HepG2 (cell line): ENCODE data around the gene VIT. TPM values are rescaled to one million over a fixed set of nuclear protein-coding genes. Genes with fewer than 3 reads are reported as not detected.

ENCODE experiments used
- ARNT2 ChIP-seq: sonication (generic); formaldehyde crosslinking; IDR thresholded peaks from 2 replicates; pipeline ENCODE4 v1.8.0; 2022; ENCODE audit warnings: mild to moderate bottlenecking, low read depth, missing genetic modification reagents, moderate library complexity
- CEBPG ChIP-seq: IDR thresholded peaks from 2 replicates; pipeline ENCODE4 v1.6.1; 2016
- JUND ChIP-seq: sonication (generic); formaldehyde crosslinking; IDR thresholded peaks from 2 replicates; pipeline ENCODE4 v1.8.0; 2022; ENCODE audit warnings: mild to moderate bottlenecking, missing genetic modification reagents
- KDM5B ChIP-seq: sonication (generic); formaldehyde crosslinking; IDR thresholded peaks from 2 replicates; pipeline ENCODE4 v1.4.0; 2020; ENCODE audit warnings: missing genetic modification reagents, mild to moderate bottlenecking, borderline replicate concordance
- MATR3 ChIP-seq: sonication (generic); formaldehyde crosslinking; IDR thresholded peaks from 2 replicates; pipeline ENCODE4 v1.4.0; 2020; ENCODE audit warnings: missing genetic modification reagents
- NAIF1 ChIP-seq: sonication (generic); formaldehyde crosslinking; IDR thresholded peaks from 2 replicates; pipeline ENCODE4 v1.5.0; 2020; ENCODE audit warnings: mild to moderate bottlenecking, missing genetic modification reagents, borderline replicate concordance
- NFKB2 ChIP-seq: sonication (generic); formaldehyde crosslinking; IDR thresholded peaks from 2 replicates; pipeline ENCODE4 v1.4.0; 2020; ENCODE audit warnings: missing genetic modification reagents, borderline replicate concordance
- PHF5A ChIP-seq: IDR thresholded peaks from one replicate; pipeline ENCODE4 v1.6.1; 2018; ENCODE audit warnings: low read depth, missing genetic modification reagents; ENCODE audit not compliant: unreplicated experiment
- SAP130 ChIP-seq: IDR thresholded peaks from 2 replicates; pipeline ENCODE4 v1.6.1; 2016; ENCODE audit warnings: low read depth
- SCMH1 ChIP-seq: sonication (generic); formaldehyde crosslinking; IDR thresholded peaks from 2 replicates; pipeline ENCODE4 v1.9.0; 2021; ENCODE audit warnings: missing genetic modification reagents, mild to moderate bottlenecking, borderline replicate concordance
- WIZ ChIP-seq: sonication (generic); formaldehyde crosslinking; IDR thresholded peaks from 2 replicates; pipeline ENCODE4 v1.5.1; 2020; ENCODE audit warnings: mild to moderate bottlenecking, missing genetic modification reagents
- ZC3H13 ChIP-seq: sonication (generic); formaldehyde crosslinking; IDR thresholded peaks from 2 replicates; pipeline ENCODE4 v1.8.1; 2023; ENCODE audit warnings: mild to moderate bottlenecking, missing genetic modification reagents, moderate library complexity
- ZFP41 ChIP-seq: sonication (generic); formaldehyde crosslinking; IDR thresholded peaks from 2 replicates; pipeline ENCODE4 v1.4.0; 2020; ENCODE audit warnings: mild to moderate bottlenecking, missing genetic modification reagents, borderline replicate concordance
- ZNF205 ChIP-seq: IDR thresholded peaks from 2 replicates; pipeline ENCODE4 v1.6.1; 2018; ENCODE audit warnings: missing biosample characterization, missing genetic modification reagents
- ZNF326 ChIP-seq: sonication (generic); formaldehyde crosslinking; IDR thresholded peaks from 2 replicates; pipeline ENCODE4 v1.4.0; 2020; ENCODE audit warnings: missing genetic modification reagents, borderline replicate concordance
- ZNF670 ChIP-seq: sonication (generic); formaldehyde crosslinking; IDR thresholded peaks from 2 replicates; pipeline ENCODE4 v1.8.0; 2022; ENCODE audit warnings: mild to moderate bottlenecking, missing genetic modification reagents, borderline replicate concordance
- ZNF691 ChIP-seq: sonication (generic); formaldehyde crosslinking; IDR thresholded peaks from 2 replicates; pipeline ENCODE4 v1.4.0; 2020; ENCODE audit warnings: missing genetic modification reagents, low read depth, mild to moderate bottlenecking, borderline replicate concordance
- ZNF720 ChIP-seq: sonication (generic); formaldehyde crosslinking; IDR thresholded peaks from 2 replicates; pipeline ENCODE4 v1.4.0; 2020; ENCODE audit warnings: missing genetic modification reagents
- ZNF839 ChIP-seq: sonication (generic); formaldehyde crosslinking; IDR thresholded peaks from 2 replicates; pipeline ENCODE4 v1.4.0; 2020; ENCODE audit warnings: missing genetic modification reagents, mild to moderate bottlenecking, borderline replicate concordance
- ZSCAN20 ChIP-seq: sonication (generic); formaldehyde crosslinking; IDR thresholded peaks from 2 replicates; pipeline ENCODE4 v1.4.0; 2020; ENCODE audit warnings: missing genetic modification reagents, mild to moderate bottlenecking, borderline replicate concordance
- polyA plus RNA-seq, 8 experiments: library from polyadenylated mRNA; depleted of rRNA in 3 of 8; stranded (reverse) in 7 of 8; unstranded in 1 of 8; fragments of >200 nt; fragmentation: Illumina TruSeq in 4 of 8; extraction: Trizol in 4 of 8; gene quantifications; 2 replicates each; pipeline versions ENCODE4 v1.2.1 to v1.2.3, GENCODE V29; 2011 to 2016; ENCODE audit warnings: low read depth in 4 of 8, missing spikeins in 1 of 8, mixed read lengths in 1 of 8; ENCODE audit not compliant: insufficient read depth in 1 of 8
- total RNA-seq, 5 experiments: library from RNA; depleted of rRNA; stranded (reverse); fragments of >200 nt; fragmentation: Illumina TruSeq; extraction: Trizol; gene quantifications; 2 replicates each; pipeline ENCODE4 v1.2.3, GENCODE V29; 2016; ENCODE audit warnings: low read depth in 1 of 5
- TF ChIP-seq, protein P1 (sequence below): IDR thresholded peaks from 2 replicates; pipeline ENCODE4 v1.6.1; 2016; ENCODE audit warnings: low read depth, missing genetic modification reagents, missing compliant biosample characterization
- TF ChIP-seq, protein P2 (sequence below): sonication (generic); formaldehyde crosslinking; IDR thresholded peaks from 2 replicates; pipeline ENCODE4 v1.8.0; 2022; ENCODE audit warnings: mild to moderate bottlenecking, missing genetic modification reagents, borderline replicate concordance
- TF ChIP-seq, protein P3 (sequence below): sonication (generic); formaldehyde crosslinking; IDR thresholded peaks from 2 replicates; pipeline ENCODE4 v1.5.1; 2020; ENCODE audit warnings: missing genetic modification reagents, mild to moderate bottlenecking, borderline replicate concordance

Gene VIT
- total and polyA plus RNA-seq, 2 of the 13 experiments (the other 11 are each of a cell fraction or from before 2014, with no cell fraction given), result not detected

- TF ChIP-seq SCMH1 (CRISPR knock-in tag) (no peak), ZNF720 (no peak), ZNF670 (CRISPR knock-in tag) (no peak), KDM5B (no peak), WIZ (CRISPR knock-in tag) (no peak; the same call in 1 of the 2 replicates), NFKB2 (CRISPR knock-in tag) (no peak), NAIF1 (CRISPR knock-in tag) (no peak), ZNF691 (CRISPR knock-in tag) (no peak; the same call in 1 of the 2 replicates), ZNF326 (CRISPR knock-in tag) (no peak), ZNF205 (CRISPR knock-in tag) (0 out of 2 replicates have a peak, but pooled peaks have one; percentile 10), MATR3 (CRISPR knock-in tag) (no peak), SAP130 (peak; percentile 94), JUND (CRISPR knock-in tag) (peak; percentile 93), ZC3H13 (CRISPR knock-in tag) (no peak), PHF5A (peak; percentile 27), ZFP41 (CRISPR knock-in tag) (no peak), ZNF839 (CRISPR knock-in tag) (no peak), ARNT2 (no peak), ZSCAN20 (CRISPR knock-in tag) (no peak), CEBPG (CRISPR knock-in tag) (peak; percentile 76; the same call in 1 of the 2 replicates)
- TF ChIP-seq, protein P1, sequence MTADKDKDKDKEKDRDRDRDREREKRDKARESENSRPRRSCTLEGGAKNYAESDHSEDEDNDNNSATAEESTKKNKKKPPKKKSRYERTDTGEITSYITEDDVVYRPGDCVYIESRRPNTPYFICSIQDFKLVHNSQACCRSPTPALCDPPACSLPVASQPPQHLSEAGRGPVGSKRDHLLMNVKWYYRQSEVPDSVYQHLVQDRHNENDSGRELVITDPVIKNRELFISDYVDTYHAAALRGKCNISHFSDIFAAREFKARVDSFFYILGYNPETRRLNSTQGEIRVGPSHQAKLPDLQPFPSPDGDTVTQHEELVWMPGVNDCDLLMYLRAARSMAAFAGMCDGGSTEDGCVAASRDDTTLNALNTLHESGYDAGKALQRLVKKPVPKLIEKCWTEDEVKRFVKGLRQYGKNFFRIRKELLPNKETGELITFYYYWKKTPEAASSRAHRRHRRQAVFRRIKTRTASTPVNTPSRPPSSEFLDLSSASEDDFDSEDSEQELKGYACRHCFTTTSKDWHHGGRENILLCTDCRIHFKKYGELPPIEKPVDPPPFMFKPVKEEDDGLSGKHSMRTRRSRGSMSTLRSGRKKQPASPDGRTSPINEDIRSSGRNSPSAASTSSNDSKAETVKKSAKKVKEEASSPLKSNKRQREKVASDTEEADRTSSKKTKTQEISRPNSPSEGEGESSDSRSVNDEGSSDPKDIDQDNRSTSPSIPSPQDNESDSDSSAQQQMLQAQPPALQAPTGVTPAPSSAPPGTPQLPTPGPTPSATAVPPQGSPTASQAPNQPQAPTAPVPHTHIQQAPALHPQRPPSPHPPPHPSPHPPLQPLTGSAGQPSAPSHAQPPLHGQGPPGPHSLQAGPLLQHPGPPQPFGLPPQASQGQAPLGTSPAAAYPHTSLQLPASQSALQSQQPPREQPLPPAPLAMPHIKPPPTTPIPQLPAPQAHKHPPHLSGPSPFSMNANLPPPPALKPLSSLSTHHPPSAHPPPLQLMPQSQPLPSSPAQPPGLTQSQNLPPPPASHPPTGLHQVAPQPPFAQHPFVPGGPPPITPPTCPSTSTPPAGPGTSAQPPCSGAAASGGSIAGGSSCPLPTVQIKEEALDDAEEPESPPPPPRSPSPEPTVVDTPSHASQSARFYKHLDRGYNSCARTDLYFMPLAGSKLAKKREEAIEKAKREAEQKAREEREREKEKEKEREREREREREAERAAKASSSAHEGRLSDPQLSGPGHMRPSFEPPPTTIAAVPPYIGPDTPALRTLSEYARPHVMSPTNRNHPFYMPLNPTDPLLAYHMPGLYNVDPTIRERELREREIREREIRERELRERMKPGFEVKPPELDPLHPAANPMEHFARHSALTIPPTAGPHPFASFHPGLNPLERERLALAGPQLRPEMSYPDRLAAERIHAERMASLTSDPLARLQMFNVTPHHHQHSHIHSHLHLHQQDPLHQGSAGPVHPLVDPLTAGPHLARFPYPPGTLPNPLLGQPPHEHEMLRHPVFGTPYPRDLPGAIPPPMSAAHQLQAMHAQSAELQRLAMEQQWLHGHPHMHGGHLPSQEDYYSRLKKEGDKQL, result peak; percentile 65; the same call in 1 of the 2 replicates
- TF ChIP-seq, protein P2, sequence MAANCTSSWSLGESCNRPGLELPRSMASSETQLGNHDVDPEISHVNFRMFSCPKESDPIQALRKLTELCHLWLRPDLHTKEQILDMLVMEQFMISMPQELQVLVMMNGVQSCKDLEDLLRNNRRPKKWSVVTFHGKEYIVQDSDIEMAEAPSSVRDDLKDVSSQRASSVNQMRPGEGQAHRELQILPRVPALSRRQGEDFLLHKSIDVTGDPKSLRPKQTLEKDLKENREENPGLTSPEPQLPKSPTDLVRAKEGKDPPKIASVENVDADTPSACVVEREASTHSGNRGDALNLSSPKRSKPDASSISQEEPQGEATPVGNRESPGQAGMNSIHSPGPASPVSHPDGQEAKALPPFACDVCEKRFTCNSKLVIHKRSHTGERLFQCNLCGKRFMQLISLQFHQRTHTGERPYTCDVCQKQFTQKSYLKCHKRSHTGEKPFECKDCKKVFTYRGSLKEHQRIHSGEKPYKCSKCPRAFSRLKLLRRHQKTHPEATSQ (CRISPR knock-in tag), result no peak
- TF ChIP-seq, protein P3, sequence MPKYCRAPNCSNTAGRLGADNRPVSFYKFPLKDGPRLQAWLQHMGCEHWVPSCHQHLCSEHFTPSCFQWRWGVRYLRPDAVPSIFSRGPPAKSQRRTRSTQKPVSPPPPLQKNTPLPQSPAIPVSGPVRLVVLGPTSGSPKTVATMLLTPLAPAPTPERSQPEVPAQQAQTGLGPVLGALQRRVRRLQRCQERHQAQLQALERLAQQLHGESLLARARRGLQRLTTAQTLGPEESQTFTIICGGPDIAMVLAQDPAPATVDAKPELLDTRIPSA (CRISPR knock-in tag), result no peak
These were observed 36.6 kb upstream of the VIT start (continued) for GRCh38 chr2:36659872-36660312.
